Gastroesophageal sphincter (tissue), 4 donors: Measurements from ENCODE around the gene ECHDC1. TPM values are rescaled to one million over a fixed set of nuclear protein-coding genes. Genes with fewer than 3 reads are reported as not detected.

Experiments
- ATAC-seq: fragments of 150-250 bp; one replicate; pipeline ENCODE4 v1.9.1; 2016; ENCODE audit warnings: mild to moderate bottlenecking, moderate library complexity
- H3K27ac ChIP-seq, 4 donors: fragments of 200-600 bp; sonication (generic) in 3 of 4; 1 replicate in 3 of 4; 2 replicates in 1 of 4; pipeline ENCODE4 v1.5.1; 2016 to 2019
- H3K27me3 ChIP-seq: fragments of 200-600 bp; sonication (generic); one replicate; pipeline ENCODE4 v1.5.1; 2019
- H3K36me3 ChIP-seq, 2 donors: fragments of 200-600 bp; sonication (generic); one replicate each; pipeline ENCODE4 v1.5.1; 2019; ENCODE audit warnings: control low read depth in 1 of 2
- H3K4me1 ChIP-seq, 3 donors: fragments of 200-600 bp; sonication (generic); 1 replicate in 2 of 3; 2 replicates in 1 of 3; pipeline ENCODE4 v1.5.1; 2016 to 2019; ENCODE audit warnings: control low read depth in 2 of 3
- H3K4me3 ChIP-seq, 2 donors: fragments of 200-600 bp; sonication (generic); one replicate each; pipeline ENCODE4 v1.5.1; 2019; ENCODE audit warnings: mild to moderate bottlenecking in 1 of 2, moderate library complexity in 1 of 2
- H3K9me3 ChIP-seq, 3 donors: fragments of 200-600 bp; sonication (generic); one replicate each; pipeline ENCODE4 v1.5.1; 2017 to 2019; ENCODE audit warnings: control low read depth in 2 of 3
- CTCF ChIP-seq, 4 experiments: fragments of 200-600 bp in 2 of 4; fragments of 450-650 bp in 2 of 4; sonication (generic) in 1 of 4; IDR thresholded peaks; one replicate each; pipeline ENCODE4 v1.5.1; 2017 to 2019; ENCODE audit warnings: antibody characterized with exemption in 4 of 4, mild to moderate bottlenecking in 2 of 4, moderate library complexity in 2 of 4
- EP300 ChIP-seq: sonication (generic); formaldehyde crosslinking; IDR thresholded peaks from one replicate; pipeline ENCODE4 v1.6.1; 2017; ENCODE audit warnings: antibody characterized with exemption, mild to moderate bottlenecking
- POLR2A ChIP-seq, 2 donors: fragments of 450-650 bp; IDR thresholded peaks; one replicate each; pipeline ENCODE4 v1.6.1; 2017; ENCODE audit warnings: antibody characterized with exemption in 2 of 2, mild to moderate bottlenecking in 2 of 2, moderate library complexity in 1 of 2
- POLR2AphosphoS5 ChIP-seq: sonication (generic); formaldehyde crosslinking; IDR thresholded peaks from one replicate; pipeline ENCODE4 v1.6.1; 2017; ENCODE audit warnings: antibody characterized with exemption
- WGBS, 2 donors: methylation state at CpG; one replicate each; pipeline ENCODE4 v1.1.5; 2018; ENCODE audit warnings: low coverage in 1 of 2; 5-methylcytosine and 5-hydroxymethylcytosine counted together
- total RNA-seq, 4 donors: library from RNA; depleted of rRNA; stranded (reverse); fragments of >200 nt; gene quantifications; one replicate each; pipeline ENCODE4 v1.1.0, GENCODE V29; 2016

The ECHDC1 gene
- total RNA-seq, 4 donors from 2014 or later = 52.0 to 74.4 (median 58.9) TPM

GRCh38 chr6:127277878-127278843, 65.2 kb downstream of the ECHDC1 start:
- ATAC-seq = no peak
- Histone ChIP-seq H3K9me3 (no peaks in the 10 kb centered on the region), H3K27me3 (no peaks in the 10 kb centered on the region), H3K4me3 (no peak overlapping the region), H3K4me1 (peaks cover 0 to 46% (median 7%) of the 10 kb centered on the region in 3 donors), H3K36me3 (peaks cover 4 to 27% of the 10 kb centered on the region in 2 donors), H3K27ac (no peak overlapping the region)
- WGBS, 2 donors = 89 to 93% methylated on average over 3 of the region's 3 CpGs
- TF ChIP-seq POLR2AphosphoS5 (no peak), CTCF (IDR thresholded peaks at IDR 0.05) (no peak), POLR2A (IDR thresholded peaks at IDR 0.05) (no peak), EP300 (no peak)

GRCh38 chr6:127276331-127276730, 67.1 kb downstream of the ECHDC1 start:
- H3K36me3 ChIP-seq = peaks cover 0 to 12% of the 10 kb centered on the region in 2 donors
- 79 to 100% methylated on average over 1 of the region's 1 CpG for WGBS, 2 donors
- no peaks in the 10 kb centered on the region for H3K9me3 ChIP-seq
- H3K27me3 ChIP-seq = no peaks in the 10 kb centered on the region
- no peak overlapping the region for H3K27ac ChIP-seq
- TF ChIP-seq POLR2AphosphoS5 = no peak
- no peak for TF ChIP-seq CTCF (IDR thresholded peaks at IDR 0.05)
- TF ChIP-seq EP300 = no peak
- TF ChIP-seq POLR2A (IDR thresholded peaks at IDR 0.05) = no peak
- H3K4me1 ChIP-seq = peaks cover 0 to 64% (median 7%) of the 10 kb centered on the region in 3 donors
- ATAC-seq = no peak
- H3K4me3 ChIP-seq = no peak overlapping the region

GRCh38 chr6:127273499-127273898, 69.9 kb downstream of the ECHDC1 start:
- WGBS, 2 donors = 81 to 87% methylated on average over 2 of the region's 2 CpGs
- peaks cover 0 to 93% (median 15%) of the 10 kb centered on the region in 3 donors for H3K4me1 ChIP-seq
- H3K9me3 ChIP-seq = no peaks in the 10 kb centered on the region
- ATAC-seq = no peak
- H3K27ac ChIP-seq = no peak overlapping the region
- H3K27me3 ChIP-seq = no peaks in the 10 kb centered on the region
- H3K4me3 ChIP-seq = no peak overlapping the region
- H3K36me3 ChIP-seq = no peaks in the 10 kb centered on the region
- TF ChIP-seq POLR2AphosphoS5 (no peak), CTCF (IDR thresholded peaks at IDR 0.05) (no peak)

GRCh38 chr6:127272576-127272975, 70.8 kb downstream of the ECHDC1 start:
- Histone ChIP-seq H3K27ac (no peak overlapping the region), H3K9me3 (no peaks in the 10 kb centered on the region), H3K4me1 (peaks cover 0 to 92% (median 15%) of the 10 kb centered on the region in 3 donors), H3K27me3 (no peaks in the 10 kb centered on the region), H3K36me3 (no peaks in the 10 kb centered on the region), H3K4me3 (no peak overlapping the region)
- ATAC-seq = no peak
- TF ChIP-seq CTCF (IDR thresholded peaks at IDR 0.05) (no peak), POLR2A (IDR thresholded peaks at IDR 0.05) (no peak), POLR2AphosphoS5 (no peak), EP300 (no peak)
- 87 to 88% methylated on average over 3 of the region's 3 CpGs for WGBS, 2 donors
